ENCODE results near the gene DCUN1D1. TPM values are rescaled to one million over a fixed set of nuclear protein-coding genes. Genes with fewer than 3 reads are reported as not detected.

Gene DCUN1D1
- total RNA-seq, 1 donor from 2014 or later, result 25.5 TPM

- DNase-seq (ENCODE audit: extremely low spot score in 2 of 2), result no peak
- TF ChIP-seq CTCF (IDR thresholded peaks at IDR 0.05) (no peak), POLR2A (IDR thresholded peaks at IDR 0.05) (no peak), POLR2AphosphoS5 (IDR thresholded peaks at IDR 0.05; ENCODE audit: insufficient read depth in 1 of 2, low read depth in 1 of 2) (no peak)
- Histone ChIP-seq H3K36me3 (peaks cover 0 to 9% of the 10 kb centered on the region in 2 donors), H3K27ac (no peak overlapping the region), H3K4me3 (no peak overlapping the region), H3K9me3 (no peaks in the 10 kb centered on the region), H3K4me1 (peaks cover 25% of the 10 kb centered on the region), H3K27me3 (no peaks in the 10 kb centered on the region)
- intact Hi-C loops (cut with DNase I), result no loop called here
Observed at GRCh38 chr3:182910936-182911781, 69.2 kb downstream of the DCUN1D1 start.

GRCh38 chr3:182909318-182910040 lies 70.9 kb downstream of the DCUN1D1 start:
- H3K36me3 ChIP-seq, result peaks cover 0 to 15% of the 10 kb centered on the region in 2 donors
- TF ChIP-seq CTCF (IDR thresholded peaks at IDR 0.05) (no peak), POLR2AphosphoS5 (IDR thresholded peaks at IDR 0.05; ENCODE audit: insufficient read depth in 1 of 2, low read depth in 1 of 2) (no peak), POLR2A (IDR thresholded peaks at IDR 0.05) (no peak)
- intact Hi-C loops (cut with DNase I), result no loop called here

GRCh38 chr3:182908471-182908870 lies 71.9 kb downstream of the DCUN1D1 start:
- no peak overlapping the region for H3K27ac ChIP-seq
- intact Hi-C loops (cut with DNase I), result no loop called here
- peaks cover 0 to 17% of the 10 kb centered on the region in 2 donors for H3K36me3 ChIP-seq
- TF ChIP-seq POLR2A (IDR thresholded peaks at IDR 0.05) (no peak), CTCF (IDR thresholded peaks at IDR 0.05) (no peak), POLR2AphosphoS5 (IDR thresholded peaks at IDR 0.05; ENCODE audit: insufficient read depth in 1 of 2, low read depth in 1 of 2) (no peak)
- peaks cover 10% of the 10 kb centered on the region for H3K4me1 ChIP-seq
- no peaks in the 10 kb centered on the region for H3K27me3 ChIP-seq
- no peaks in the 10 kb centered on the region for H3K9me3 ChIP-seq
- no peak for DNase-seq (ENCODE audit: extremely low spot score in 2 of 2)
- H3K4me3 ChIP-seq, result no peak overlapping the region

More at GRCh38 chr3:182909318-182910040, 70.9 kb downstream of the DCUN1D1 start:
- Histone ChIP-seq H3K4me3 (no peak overlapping the region), H3K4me1 (peaks cover 20% of the 10 kb centered on the region), H3K9me3 (no peaks in the 10 kb centered on the region), H3K27me3 (no peaks in the 10 kb centered on the region), H3K27ac (no peak overlapping the region)
- DNase-seq (ENCODE audit: extremely low spot score in 2 of 2), result no peak

GRCh38 chr3:182906036-182906435 lies 74.3 kb downstream of the DCUN1D1 start:
- intact Hi-C loops (cut with DNase I), result no loop called here
- H3K27me3 ChIP-seq, result no peaks in the 10 kb centered on the region
- H3K9me3 ChIP-seq, result no peaks in the 10 kb centered on the region
- TF ChIP-seq CTCF (IDR thresholded peaks at IDR 0.05), result no peak
- no peak for TF ChIP-seq POLR2AphosphoS5 (IDR thresholded peaks at IDR 0.05; ENCODE audit: insufficient read depth in 1 of 2, low read depth in 1 of 2)
- TF ChIP-seq POLR2A (IDR thresholded peaks at IDR 0.05), result no peak
- H3K27ac ChIP-seq, result no peak overlapping the region
- peaks cover 0 to 17% of the 10 kb centered on the region in 2 donors for H3K36me3 ChIP-seq
- no peak overlapping the region for H3K4me3 ChIP-seq
- no peaks in the 10 kb centered on the region for H3K4me1 ChIP-seq
- no peak for DNase-seq (ENCODE audit: extremely low spot score in 2 of 2)
